Testis (tissue), 2 donors: ENCODE data around the gene ZNF776.
"Not testable (repeated sequence)": the region's sequence is repeated elsewhere in the genome, so short reads cannot be mapped to it uniquely, and the experiment has no call there.

Experiments used
- CTCF ChIP-seq, 3 experiments: fragments of 450-650 bp in 2 of 3; fragments of 200-600 bp in 1 of 3; sonication (generic) in 1 of 3; IDR thresholded peaks; one replicate each; pipeline ENCODE4 v1.5.1; 2016 to 2019; ENCODE audit warnings: antibody characterized with exemption in 3 of 3, mild to moderate bottlenecking in 2 of 3, moderate library complexity in 1 of 3
- POLR2A ChIP-seq: fragments of 450-650 bp; IDR thresholded peaks from one replicate; pipeline ENCODE4 v1.6.1; 2017; ENCODE audit warnings: antibody characterized with exemption, mild to moderate bottlenecking, moderate library complexity

GRCh38 chr19:57738770-57739169 lies 7.8 kb upstream of the ZNF776 start:
- TF ChIP-seq CTCF (IDR thresholded peaks at IDR 0.05); POLR2A: not testable (repeated sequence)
